K562 (cell line): ENCODE results near the gene ADORA2B. TPM values are rescaled to one million over a fixed set of nuclear protein-coding genes. Genes with fewer than 3 reads are reported as not detected.
A peak's percentile ranks its signal among the peaks of the same experiment; 100 is the strongest.

ENCODE experiments used
- E2F6 ChIP-seq, 2 experiments: IDR thresholded peaks; 2 replicates each; pipeline ENCODE4 v1.6.1; 2011; ENCODE audit warnings: borderline replicate concordance in 1 of 2, control low read depth in 1 of 2, low read depth in 1 of 2, low read length in 1 of 2, mild to moderate bottlenecking in 1 of 2, mixed read lengths in 1 of 2, moderate library complexity in 1 of 2; ENCODE audit not compliant: insufficient read depth in 1 of 2, insufficient read length in 1 of 2, poor library complexity in 1 of 2, severe bottlenecking in 1 of 2; ENCODE audit errors: extremely low read depth in 1 of 2
- MCM7 ChIP-seq, 2 experiments: fragments of 450-650 bp; IDR thresholded peaks; 2 replicates each; pipeline ENCODE4 v1.6.1; 2016 to 2018
- MYBL2 ChIP-seq, 2 experiments: fragments of 450-650 bp in 1 of 2; sonication (generic) in 1 of 2; formaldehyde crosslinking in 1 of 2; IDR thresholded peaks; 2 replicates each; pipeline versions ENCODE4 v1.6.1 to v1.8.1; 2017 to 2022; ENCODE audit warnings: borderline replicate concordance in 1 of 2, inconsistent platforms in 1 of 2, low read depth in 1 of 2, mild to moderate bottlenecking in 1 of 2, missing genetic modification reagents in 1 of 2, moderate library complexity in 1 of 2
- NRF1 ChIP-seq, 2 experiments: fragments of 450-650 bp; IDR thresholded peaks in 1 of 2; conservative IDR thresholded peaks in 1 of 2; 2 replicates each; pipeline ENCODE4 v1.6.1; 2014; ENCODE audit warnings: mild to moderate bottlenecking in 2 of 2
- PTBP1 ChIP-seq: fragments of 200-400 bp; formaldehyde crosslinking; IDR thresholded peaks from 2 replicates; pipeline ENCODE4 v1.6.1; 2017; ENCODE audit warnings: low read depth, low read length
- RBFOX2 ChIP-seq: fragments of 200-400 bp; formaldehyde crosslinking; IDR thresholded peaks from 2 replicates; pipeline ENCODE4 v1.6.1; 2017; ENCODE audit warnings: low read depth, mild to moderate bottlenecking, low read length, moderate library complexity
- SAFB ChIP-seq: fragments of 200-400 bp; formaldehyde crosslinking; IDR thresholded peaks from 2 replicates; pipeline ENCODE4 v1.6.1; 2017; ENCODE audit warnings: low read depth, low read length, borderline replicate concordance
- THAP12 ChIP-seq: fragments of 250-450 bp; sonication (Bioruptor Pico); IDR thresholded peaks from 2 replicates; pipeline ENCODE4 v1.9.0; 2021; ENCODE audit warnings: mild to moderate bottlenecking, inconsistent platforms
- ZBTB17 ChIP-seq: fragments of 450-650 bp; formaldehyde crosslinking; IDR thresholded peaks from 2 replicates; pipeline ENCODE4 v1.4.0; 2020; ENCODE audit warnings: mild to moderate bottlenecking
- ZEB2 ChIP-seq: fragments of 450-650 bp; IDR thresholded peaks from 2 replicates; pipeline ENCODE4 v1.6.1; 2016
- ZNF76 ChIP-seq: fragments of 250-450 bp; sonication (Bioruptor Pico); IDR thresholded peaks from 2 replicates; pipeline ENCODE4 v1.4.0; 2020; ENCODE audit warnings: mild to moderate bottlenecking, moderate library complexity, borderline replicate concordance
- polyA plus RNA-seq, 8 experiments: library from polyadenylated mRNA; depleted of rRNA in 4 of 8; stranded (reverse) in 5 of 8; unstranded in 3 of 8; fragments of >200 nt; fragmentation: Nextera tagmentation in 2 of 8; fragmentation: Illumina TruSeq in 1 of 8; extraction: Ambion mirVana in 2 of 8; extraction: Trizol in 1 of 8; gene quantifications; 2 replicates each; pipeline versions ENCODE4 v1.2.1 to v1.2.3, GENCODE V29; 2011 to 2014; ENCODE audit warnings: inconsistent platforms in 1 of 8, missing spikeins in 1 of 8
- total RNA-seq, 7 experiments: library from RNA; depleted of rRNA in 6 of 7; stranded (reverse); fragments of >200 nt in 6 of 7; fragmentation: Illumina TruSeq in 2 of 7; extraction: Trizol in 2 of 7; gene quantifications; 2 replicates each; pipeline versions ENCODE4 v1.2.1 to v1.2.3, GENCODE V29; 2011 to 2021; ENCODE audit warnings: low replicate concordance in 1 of 7
- TF ChIP-seq, protein P1 (sequence below): sonication (generic); formaldehyde crosslinking; IDR thresholded peaks from 2 replicates; pipeline ENCODE4 v1.4.0; 2020; ENCODE audit warnings: mild to moderate bottlenecking, missing genetic modification reagents
- TF ChIP-seq, protein P2 (sequence below): fragments of 150-350 bp; IDR thresholded peaks from 2 replicates; pipeline ENCODE4 v1.6.1; 2014; ENCODE audit warnings: low read depth, mild to moderate bottlenecking, low read length, borderline replicate concordance

Gene ADORA2B
- total and polyA plus RNA-seq, 9 of the 15 experiments (the other 6 are each of a cell fraction or from before 2014, with no cell fraction given) = 6.4 to 16.6 (median 10.5) TPM

DNA sequence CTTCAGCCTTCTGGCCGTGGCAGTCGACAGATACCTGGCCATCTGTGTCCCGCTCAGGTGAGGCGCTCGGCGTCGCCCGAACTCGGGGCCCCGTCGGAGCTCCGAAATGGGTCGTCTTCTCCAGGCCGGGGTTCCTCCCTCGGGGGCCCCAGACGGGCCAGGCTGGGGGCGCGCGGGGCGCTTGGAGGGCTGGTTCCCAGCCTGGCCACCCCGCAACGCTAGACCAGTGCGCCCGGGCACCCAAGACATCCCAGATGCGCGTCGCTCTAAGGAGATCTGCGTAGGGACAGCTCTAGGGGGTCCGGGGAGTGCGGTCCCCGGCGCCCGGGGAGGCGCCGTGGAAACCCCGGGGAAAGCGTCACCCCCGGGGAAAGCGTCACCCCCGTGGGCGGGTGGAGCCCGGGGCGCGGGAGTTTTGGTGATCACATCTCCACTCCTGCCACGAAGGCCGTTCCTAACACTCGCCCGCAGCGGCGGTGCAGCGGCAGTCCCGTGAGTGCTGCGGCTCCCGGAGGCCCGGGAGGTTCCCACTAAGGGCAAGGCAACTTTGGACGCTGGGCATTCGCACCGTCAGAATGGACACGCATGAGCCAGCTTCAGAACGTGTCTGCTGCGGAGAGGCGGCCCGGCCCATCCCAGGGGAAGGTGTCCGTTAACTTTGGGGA lies 729 bp downstream of the ADORA2B start (continued):
- TF ChIP-seq, protein P1, sequence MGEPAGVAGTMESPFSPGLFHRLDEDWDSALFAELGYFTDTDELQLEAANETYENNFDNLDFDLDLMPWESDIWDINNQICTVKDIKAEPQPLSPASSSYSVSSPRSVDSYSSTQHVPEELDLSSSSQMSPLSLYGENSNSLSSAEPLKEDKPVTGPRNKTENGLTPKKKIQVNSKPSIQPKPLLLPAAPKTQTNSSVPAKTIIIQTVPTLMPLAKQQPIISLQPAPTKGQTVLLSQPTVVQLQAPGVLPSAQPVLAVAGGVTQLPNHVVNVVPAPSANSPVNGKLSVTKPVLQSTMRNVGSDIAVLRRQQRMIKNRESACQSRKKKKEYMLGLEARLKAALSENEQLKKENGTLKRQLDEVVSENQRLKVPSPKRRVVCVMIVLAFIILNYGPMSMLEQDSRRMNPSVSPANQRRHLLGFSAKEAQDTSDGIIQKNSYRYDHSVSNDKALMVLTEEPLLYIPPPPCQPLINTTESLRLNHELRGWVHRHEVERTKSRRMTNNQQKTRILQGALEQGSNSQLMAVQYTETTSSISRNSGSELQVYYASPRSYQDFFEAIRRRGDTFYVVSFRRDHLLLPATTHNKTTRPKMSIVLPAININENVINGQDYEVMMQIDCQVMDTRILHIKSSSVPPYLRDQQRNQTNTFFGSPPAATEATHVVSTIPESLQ (CRISPR knock-in tag) = no peak
- TF ChIP-seq NRF1 (conservative IDR thresholded peaks at IDR 0.05 in 1 of 2, IDR thresholded peaks at IDR 0.05 in 1 of 2) (peak in 1 of 2 experiments; percentile 15; a peak in 1 of 4 replicates), RBFOX2 (peak; percentile 16), PTBP1 (no peak), E2F6 (IDR thresholded peaks at IDR 0.05; ENCODE audit: borderline replicate concordance in 1 of 2, extremely low read depth in 1 of 2, insufficient read depth in 1 of 2, insufficient read length in 1 of 2, low read depth in 1 of 2, low read length in 1 of 2, poor library complexity in 1 of 2, severe bottlenecking in 1 of 2) (peak; percentile 16 to 85), ZBTB17 (CRISPR knock-in tag) (no peak), MYBL2 (IDR thresholded peaks at IDR 0.05; ENCODE audit: low read depth) (no peak), MYBL2 (CRISPR knock-in tag; IDR thresholded peaks at IDR 0.05; ENCODE audit: borderline replicate concordance) (no peak), MCM7 (IDR thresholded peaks at IDR 0.05) (no peak), ZEB2 (no peak), THAP12 (CRISPR knock-in tag) (no peak), ZNF76 (CRISPR knock-in tag) (no peak), SAFB (peak; percentile 76; the same call in 1 of the 2 replicates)
- TF ChIP-seq, protein P2, sequence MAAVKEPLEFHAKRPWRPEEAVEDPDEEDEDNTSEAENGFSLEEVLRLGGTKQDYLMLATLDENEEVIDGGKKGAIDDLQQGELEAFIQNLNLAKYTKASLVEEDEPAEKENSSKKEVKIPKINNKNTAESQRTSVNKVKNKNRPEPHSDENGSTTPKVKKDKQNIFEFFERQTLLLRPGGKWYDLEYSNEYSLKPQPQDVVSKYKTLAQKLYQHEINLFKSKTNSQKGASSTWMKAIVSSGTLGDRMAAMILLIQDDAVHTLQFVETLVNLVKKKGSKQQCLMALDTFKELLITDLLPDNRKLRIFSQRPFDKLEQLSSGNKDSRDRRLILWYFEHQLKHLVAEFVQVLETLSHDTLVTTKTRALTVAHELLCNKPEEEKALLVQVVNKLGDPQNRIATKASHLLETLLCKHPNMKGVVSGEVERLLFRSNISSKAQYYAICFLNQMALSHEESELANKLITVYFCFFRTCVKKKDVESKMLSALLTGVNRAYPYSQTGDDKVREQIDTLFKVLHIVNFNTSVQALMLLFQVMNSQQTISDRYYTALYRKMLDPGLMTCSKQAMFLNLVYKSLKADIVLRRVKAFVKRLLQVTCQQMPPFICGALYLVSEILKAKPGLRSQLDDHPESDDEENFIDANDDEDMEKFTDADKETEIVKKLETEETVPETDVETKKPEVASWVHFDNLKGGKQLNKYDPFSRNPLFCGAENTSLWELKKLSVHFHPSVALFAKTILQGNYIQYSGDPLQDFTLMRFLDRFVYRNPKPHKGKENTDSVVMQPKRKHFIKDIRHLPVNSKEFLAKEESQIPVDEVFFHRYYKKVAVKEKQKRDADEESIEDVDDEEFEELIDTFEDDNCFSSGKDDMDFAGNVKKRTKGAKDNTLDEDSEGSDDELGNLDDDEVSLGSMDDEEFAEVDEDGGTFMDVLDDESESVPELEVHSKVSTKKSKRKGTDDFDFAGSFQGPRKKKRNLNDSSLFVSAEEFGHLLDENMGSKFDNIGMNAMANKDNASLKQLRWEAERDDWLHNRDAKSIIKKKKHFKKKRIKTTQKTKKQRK = no peak
